Neural progenitor cell (in vitro differentiated cells): ENCODE measurements around the gene FAM89B. TPM values are rescaled to one million over a fixed set of nuclear protein-coding genes. Genes with fewer than 3 reads are reported as not detected.
A peak's percentile ranks its signal among the peaks of the same experiment; 100 is the strongest.

Experiments used
- DNase-seq: peaks from one replicate; pipeline ENCODE4 v3.0.0-alpha.2; 2016; ENCODE audit warnings: low spot score
- H2AFZ ChIP-seq: fragments of 200-600 bp; sonication (generic); replicated peaks from 2 replicates; pipeline ENCODE4 v1.6.1; 2016; ENCODE audit warnings: antibody characterized with exemption
- H3F3A ChIP-seq: fragments of 200-600 bp; sonication (generic); 2 replicates; pipeline ENCODE4 v1.6.1; 2016; ENCODE audit warnings: antibody characterized with exemption, low read depth
- H3K27ac ChIP-seq: fragments of 200-600 bp; sonication (generic); 2 replicates; pipeline ENCODE4 v1.5.1; 2016; ENCODE audit warnings: mild to moderate bottlenecking
- H3K27me3 ChIP-seq: fragments of 200-600 bp; sonication (generic); 2 replicates; pipeline ENCODE4 v1.6.1; 2016; ENCODE audit warnings: mild to moderate bottlenecking, moderate library complexity
- H3K36me3 ChIP-seq: fragments of 200-600 bp; sonication (generic); 2 replicates; pipeline ENCODE4 v1.5.1; 2016
- H3K4me1 ChIP-seq: fragments of 200-600 bp; sonication (generic); 2 replicates; pipeline ENCODE4 v1.6.1; 2016; ENCODE audit warnings: mixed run types
- H3K4me2 ChIP-seq: fragments of 200-600 bp; sonication (generic); 2 replicates; pipeline ENCODE4 v1.6.1; 2016
- H3K4me3 ChIP-seq: fragments of 200-600 bp; sonication (generic); 2 replicates; pipeline ENCODE4 v1.5.1; 2016
- H3K79me2 ChIP-seq: fragments of 200-600 bp; sonication (generic); 2 replicates; pipeline ENCODE4 v1.6.1; 2016; ENCODE audit warnings: low read depth
- H3K9ac ChIP-seq: fragments of 200-600 bp; sonication (generic); 2 replicates; pipeline ENCODE4 v1.6.1; 2016
- H3K9me3 ChIP-seq: fragments of 200-600 bp; sonication (generic); 2 replicates; pipeline ENCODE4 v1.5.1; 2016; ENCODE audit warnings: low read depth
- H4K20me1 ChIP-seq: fragments of 200-600 bp; sonication (generic); 2 replicates; pipeline ENCODE4 v1.6.1; 2016; ENCODE audit warnings: low read depth
- H3K27ac Mint-ChIP-seq: 3 replicates; pipeline ENCODE4 v1.8.0; 2021; ENCODE audit warnings: mixed read lengths
- H3K27me3 Mint-ChIP-seq: 2 replicates; pipeline ENCODE4 v1.8.0; 2022; ENCODE audit warnings: low read depth, mild to moderate bottlenecking, inconsistent platforms, moderate library complexity, mixed read lengths; ENCODE audit not compliant: insufficient read depth
- H3K36me3 Mint-ChIP-seq: 3 replicates; pipeline ENCODE4 v1.8.0; 2021; ENCODE audit warnings: mixed read lengths
- H3K4me1 Mint-ChIP-seq: 3 replicates; pipeline ENCODE4 v1.8.0; 2021; ENCODE audit warnings: mixed read lengths
- H3K4me3 Mint-ChIP-seq: 3 replicates; pipeline ENCODE4 v1.8.0; 2021; ENCODE audit warnings: mild to moderate bottlenecking, moderate library complexity, mixed read lengths
- H3K9me3 Mint-ChIP-seq: 3 replicates; pipeline ENCODE4 v1.8.0; 2020; ENCODE audit warnings: mixed read lengths
- CTCF ChIP-seq: fragments of 200-600 bp; sonication (generic); IDR thresholded peaks from 2 replicates; pipeline ENCODE4 v1.5.1; 2017; ENCODE audit warnings: antibody characterized with exemption, mild to moderate bottlenecking
- EZH2 ChIP-seq: fragments of 200-600 bp; sonication (generic); IDR thresholded peaks from 2 replicates; pipeline ENCODE4 v1.6.1; 2017; ENCODE audit warnings: antibody characterized with exemption, mild to moderate bottlenecking, moderate library complexity
- EZH2phosphoT487 ChIP-seq: fragments of 200-600 bp; sonication (generic); IDR thresholded peaks from 2 replicates; pipeline ENCODE4 v1.6.1; 2017; ENCODE audit warnings: antibody characterized with exemption
- small RNA-seq: library from RNA; depleted of rRNA; stranded (forward); fragments of <200 nt; gene quantifications from one replicate; pipeline ENCODE3, GENCODE V24; 2015
- total RNA-seq: library from RNA; depleted of rRNA; stranded (reverse); fragments of >200 nt; gene quantifications from 2 replicates; pipeline ENCODE4 v1.2.3, GENCODE V29; 2015; ENCODE audit warnings: low replicate concordance

FAM89B gene
- total RNA-seq, 1 donor from 2014 or later: 11.7 TPM

GRCh38 chr11:65623177-65623576 lies 50.8 kb downstream of the FAM89B start:
- no peak overlapping the region for H3K27ac ChIP-seq
- no peak for DNase-seq
- peaks cover 11% of the 10 kb centered on the region for H3K36me3 Mint-ChIP-seq
- H3F3A ChIP-seq: peaks cover 4% of the 10 kb centered on the region
- no peak overlapping the region for H2AFZ ChIP-seq
- H3K36me3 ChIP-seq: no peaks in the 10 kb centered on the region
- H3K4me3 Mint-ChIP-seq: peak overlapping the region; percentile 41
- H3K27me3 Mint-ChIP-seq: peaks cover 2% of the 10 kb centered on the region
- H4K20me1 ChIP-seq: no peaks in the 10 kb centered on the region
- H3K4me1 Mint-ChIP-seq: peaks cover 5% of the 10 kb centered on the region
- no peaks in the 10 kb centered on the region for H3K9me3 ChIP-seq
- H3K4me1 ChIP-seq: no peaks in the 10 kb centered on the region
- no peaks in the 10 kb centered on the region for H3K9me3 Mint-ChIP-seq
- TF ChIP-seq EZH2: no peak
- TF ChIP-seq CTCF: no peak
- TF ChIP-seq EZH2phosphoT487: no peak
- H3K27ac Mint-ChIP-seq: no peak overlapping the region
- no peaks in the 10 kb centered on the region for H3K27me3 ChIP-seq
- no peak overlapping the region for H3K4me2 ChIP-seq
- no peak overlapping the region for H3K4me3 ChIP-seq
- H3K9ac ChIP-seq: no peak overlapping the region
- H3K79me2 ChIP-seq: no peaks in the 10 kb centered on the region

Small RNAs within 50 kb of the gene (small RNA-seq; reads per million reads assigned to genes)
- gene AP001362.1: not detected

Other genes with a start within 250 kb of the FAM89B start
- gene DPF2, start 238.7 kb upstream of the FAM89B start, total RNA-seq: 63.3 and 72.1 TPM in 2 replicates
- 2.5 and 4.3 TPM in 2 replicates for gene TIGD3, start 217.8 kb upstream of the FAM89B start, total RNA-seq
- gene SLC25A45, start 189.9 kb upstream of the FAM89B start, total RNA-seq: 0.47 and 1.2 TPM in 2 replicates
- 5.8 and 28.3 TPM in 2 replicates for gene FRMD8, start 185.9 kb upstream of the FAM89B start, total RNA-seq
- gene NEAT1, start 149.7 kb upstream of the FAM89B start, total RNA-seq: 2.8 and 4.0 TPM in 2 replicates
- gene MALAT1, start 73.5 kb upstream of the FAM89B start, total RNA-seq: 5,397 and 9,030 TPM in 2 replicates
- gene SCYL1, start 47.5 kb upstream of the FAM89B start, total RNA-seq: 16.9 and 45.2 TPM in 2 replicates
- 1.2 and 6.1 TPM in 2 replicates for gene LTBP3, start 14.2 kb upstream of the FAM89B start, total RNA-seq
- 15.5 and 34.0 TPM in 2 replicates for gene ZNRD2, start 2.1 kb upstream of the FAM89B start, total RNA-seq
- 4.7 and 5.1 TPM in 2 replicates for gene EHBP1L1, start 3.5 kb downstream of the FAM89B start, total RNA-seq
- 0.34 TPM in 1 of 2 replicates, not detected in the other for gene KCNK7, start 23.3 kb downstream of the FAM89B start, total RNA-seq
- 9.9 and 42.0 TPM in 2 replicates for gene MAP3K11, start 41.7 kb downstream of the FAM89B start, total RNA-seq
- 6.6 and 19.3 TPM in 2 replicates for gene PCNX3, start 43.2 kb downstream of the FAM89B start, total RNA-seq
- gene SIPA1, start 65.6 kb downstream of the FAM89B start, total RNA-seq: 4.7 and 16.4 TPM in 2 replicates
- 11.0 and 14.7 TPM in 2 replicates for gene RELA, start 90.4 kb downstream of the FAM89B start, total RNA-seq
- 21.0 and 41.7 TPM in 2 replicates for gene KAT5, start 139.7 kb downstream of the FAM89B start, total RNA-seq
- 23.4 and 53.3 TPM in 2 replicates for gene RNASEH2C, start 148.3 kb downstream of the FAM89B start, total RNA-seq
- 3.6 and 13.8 TPM in 2 replicates for gene AP5B1, start 208.4 kb downstream of the FAM89B start, total RNA-seq
- 0.12 TPM in 1 of 2 replicates, not detected in the other for gene OVOL1, start 214.5 kb downstream of the FAM89B start, total RNA-seq